ENCODE data around the gene RNF183.
"Not testable (repeated sequence)": the region's sequence is repeated elsewhere in the genome, so short reads cannot be mapped to it uniquely, and the experiment has no call there.

The RNF183 gene

GRCh38 chr9:113316030-113316429 lies 12.9 kb upstream of the RNF183 start:
- DNase-seq (ENCODE audit: low spot score): no peak

GRCh38 chr9:113315231-113315630 lies 12.1 kb upstream of the RNF183 start:
- no peak for DNase-seq (ENCODE audit: low spot score)

- DNase-seq (ENCODE audit: low spot score): no peak
Observed at GRCh38 chr9:113313261-113313660, 10.1 kb upstream of the RNF183 start.

- DNase-seq (ENCODE audit: low spot score): no peak
Observed at GRCh38 chr9:113311961-113312360, 8.8 kb upstream of the RNF183 start.

GRCh38 chr9:113310538-113310937 lies 7.4 kb upstream of the RNF183 start:
- DNase-seq (ENCODE audit: low spot score): no peak

- DNase-seq (ENCODE audit: low spot score): peak; percentile 43
Observed at GRCh38 chr9:113309204-113309813, 6.1 kb upstream of the RNF183 start.

GRCh38 chr9:113307396-113307975 lies 4.3 kb upstream of the RNF183 start:
- DNase-seq (ENCODE audit: low spot score): no peak

GRCh38 chr9:113306566-113306965 lies 3.4 kb upstream of the RNF183 start:
- DNase-seq (ENCODE audit: low spot score): no peak

GRCh38 chr9:113301548-113301947 lies 1.6 kb downstream of the RNF183 start:
- no peak for DNase-seq (ENCODE audit: low spot score)

- no peak for DNase-seq (ENCODE audit: low spot score)
Observed at GRCh38 chr9:113299800-113300292, 3.3 kb downstream of the RNF183 start.

- no peak for DNase-seq (ENCODE audit: low spot score)
Observed at GRCh38 chr9:113298924-113299770, 4.0 kb downstream of the RNF183 start.

- no peak for DNase-seq (ENCODE audit: low spot score)
Observed at GRCh38 chr9:113298311-113298710, 4.9 kb downstream of the RNF183 start.

GRCh38 chr9:113296796-113297558 lies 6.2 kb downstream of the RNF183 start:
- no peak for DNase-seq (ENCODE audit: low spot score)

GRCh38 chr9:113296247-113296646 lies 6.9 kb downstream of the RNF183 start:
- not testable (repeated sequence) for DNase-seq (ENCODE audit: low spot score)

- DNase-seq (ENCODE audit: low spot score): no peak
Observed at GRCh38 chr9:113293285-113293878, 9.8 kb downstream of the RNF183 start.

GRCh38 chr9:113290052-113290607 lies 13.0 kb downstream of the RNF183 start:
- DNase-seq (ENCODE audit: low spot score): no peak

GRCh38 chr9:113289091-113289490 lies 14.1 kb downstream of the RNF183 start:
- no peak for DNase-seq (ENCODE audit: low spot score)

GRCh38 chr9:113281356-113281755 lies 21.8 kb downstream of the RNF183 start:
- DNase-seq (ENCODE audit: low spot score): no peak

GRCh38 chr9:113278840-113279239 lies 24.3 kb downstream of the RNF183 start:
- DNase-seq (ENCODE audit: low spot score): no peak

- peak; percentile 94 for DNase-seq (ENCODE audit: low spot score)
Observed at GRCh38 chr9:113275157-113276131, 27.7 kb downstream of the RNF183 start, which contains the start of the genes CDC26 and PRPF4. Gene CDC26 (minus strand): TSS chr9:113275572. CDS start chr9:113272507, 3,065 bp downstream. Gene PRPF4 (plus strand): TSS chr9:113275658. CDS start chr9:113275744, 86 bp downstream.
